RWPE1 (cell line): Measurements from ENCODE around the gene SNX30.

ENCODE experiments used
- CTCF ChIA-PET: fragments of 350-600 bp; sonication (Branson Sonifier 250); formaldehyde crosslinking; extraction: SDS; loops from one replicate; lab custom pipeline; 2021; lab: Yijun Ruan, JAX
- POLR2A ChIA-PET: fragments of 400-600 bp; formaldehyde crosslinking; extraction: SDS; loops from one replicate; lab custom pipeline; 2020; ENCODE audit warnings: antibody characterized with exemption; ENCODE audit not compliant: low non-redundant PET; lab: Yijun Ruan, JAX
- DNase-seq: peaks from one replicate; pipeline ENCODE4 v3.0.0; 2012; ENCODE audit warnings: low spot score
- H3K27ac ChIP-seq: fragments of 450-650 bp; 2 replicates; pipeline ENCODE4 v1.5.1; 2017
- CTCF ChIP-seq: fragments of 450-650 bp; conservative IDR thresholded peaks from 2 replicates; pipeline ENCODE4 v1.5.1; 2017; ENCODE audit warnings: low read depth, mild to moderate bottlenecking

Gene SNX30

GRCh38 chr9:112792670-112793069 is 42.1 kb downstream of the SNX30 start:
- DNase-seq: no peak
- H3K27ac ChIP-seq: no peak overlapping the region
- TF ChIP-seq CTCF: no peak
- CTCF ChIA-PET: interaction anchor here (0.5 to 1.3 kb wide), 7 partner anchors 14 to 695 kb away, joined by 3 to 6 read pairs (median 3); partner anchors contain the start of gene INIP
- POLR2A ChIA-PET: interaction anchor here (0.6 kb wide), 1 partner anchor 76 kb away, joined by 3 read pairs; no protein-coding TSS in a partner anchor

- ChIA-PET CTCF (interaction anchor here (0.5 to 1.3 kb wide), 9 partner anchors 14 to 696 kb away, joined by 3 to 7 read pairs (median 3); partner anchors contain the start of gene INIP), POLR2A (no interaction called here)
- peak; percentile 74 for TF ChIP-seq CTCF
- no peak overlapping the region for H3K27ac ChIP-seq
- DNase-seq: peak; percentile 83
Observed at GRCh38 chr9:112793213-112793810, 42.8 kb downstream of the SNX30 start.

GRCh38 chr9:112794731-112795130 is 44.2 kb downstream of the SNX30 start:
- CTCF ChIA-PET: no interaction called here
- TF ChIP-seq CTCF: no peak
- DNase-seq: no peak
- no peak overlapping the region for H3K27ac ChIP-seq
- POLR2A ChIA-PET: no interaction called here

- CTCF ChIA-PET: no interaction called here
Observed at GRCh38 chr9:112795921-112796320, 45.4 kb downstream of the SNX30 start.

GRCh38 chr9:112796485-112796884 is 45.9 kb downstream of the SNX30 start:
- ChIA-PET CTCF (no interaction called here), POLR2A (no interaction called here)
- H3K27ac ChIP-seq: no peak overlapping the region
- DNase-seq: no peak
- TF ChIP-seq CTCF: no peak

More at GRCh38 chr9:112795921-112796320, 45.4 kb downstream of the SNX30 start:
- no peak for DNase-seq
- H3K27ac ChIP-seq: no peak overlapping the region
- POLR2A ChIA-PET: no interaction called here
- TF ChIP-seq CTCF: no peak

GRCh38 chr9:112809351-112809848 is 58.8 kb downstream of the SNX30 start:
- ChIA-PET POLR2A (no interaction called here), CTCF (interaction anchor here (0.6 kb wide), 1 partner anchor 26 kb away, joined by 3 read pairs; no protein-coding TSS in a partner anchor)
- DNase-seq: no peak
- H3K27ac ChIP-seq: no peak overlapping the region
- no peak for TF ChIP-seq CTCF
